NCI-H510A (cell line): ENCODE data around the gene MARK1.

Experiments
- DNase-seq: peaks from one replicate; lab custom pipeline; 2025; lab: John Stamatoyannopoulos, UW

MARK1 gene

GRCh38 chr1:220711056-220711809, 183.3 kb downstream of the MARK1 start:
- DNase-seq = no peak
